Thyroid gland (tissue), 4 donors: ENCODE data around the gene RNASET2.

Experiments
- CTCF ChIP-seq, 6 experiments: fragments of 200-600 bp in 3 of 6; fragments of 450-650 bp in 3 of 6; sonication (generic) in 3 of 6; IDR thresholded peaks; one replicate each; pipeline ENCODE4 v1.5.1; 2016 to 2019; ENCODE audit warnings: antibody characterized with exemption in 6 of 6, mild to moderate bottlenecking in 2 of 6, inconsistent platforms in 1 of 6, moderate library complexity in 1 of 6
- POLR2A ChIP-seq, 2 donors: fragments of 450-650 bp; IDR thresholded peaks; one replicate each; pipeline ENCODE4 v1.6.1; 2017; ENCODE audit warnings: antibody characterized with exemption in 2 of 2, mild to moderate bottlenecking in 2 of 2, moderate library complexity in 1 of 2

DNA sequence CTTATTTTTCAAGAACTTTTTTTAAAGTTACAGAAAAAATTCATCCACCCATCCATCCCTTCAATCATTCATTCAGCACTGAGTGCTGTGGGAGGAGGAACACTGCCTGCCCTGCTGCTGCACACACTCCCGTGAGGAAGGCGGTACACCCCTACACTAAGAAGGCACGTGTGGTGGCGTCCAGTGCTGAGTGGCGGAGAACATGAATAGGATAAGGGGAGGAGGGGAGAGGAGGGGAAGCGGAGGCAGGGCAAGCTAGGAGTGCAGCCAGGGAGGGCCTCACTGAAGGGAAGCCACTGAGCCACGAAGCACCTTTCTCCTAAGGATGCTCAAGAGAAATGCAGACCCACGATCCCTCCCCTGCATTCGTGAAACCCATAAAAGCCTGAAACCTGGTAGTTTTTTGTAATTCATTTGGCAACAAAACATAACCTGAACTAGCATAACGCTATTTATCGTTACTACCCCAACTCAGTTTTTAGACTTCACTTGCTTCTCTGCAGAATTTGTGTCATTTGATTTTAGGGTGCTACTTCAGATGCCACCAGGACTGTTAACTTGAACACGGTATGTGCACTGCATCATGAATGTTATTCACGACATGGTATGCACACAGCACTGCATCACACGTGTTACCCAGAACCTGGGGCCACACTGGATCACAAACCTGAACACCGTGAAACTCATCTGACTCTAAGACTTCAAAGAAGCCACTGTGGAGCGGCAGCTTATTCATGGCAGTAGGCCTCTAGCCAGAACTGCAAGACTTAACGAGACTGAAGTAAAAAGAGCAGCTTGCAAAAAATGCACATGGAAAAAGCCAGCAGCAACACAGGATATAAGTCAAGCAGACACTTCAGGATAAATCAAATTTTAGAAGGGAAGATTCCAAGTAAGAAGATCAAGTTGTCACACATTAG is 3.5 kb downstream of the RNASET2 start:
- no peak for TF ChIP-seq CTCF (IDR thresholded peaks at IDR 0.05)
- no peak for TF ChIP-seq POLR2A (IDR thresholded peaks at IDR 0.05)
